Sciatic nerve (tissue), 2 donors: ENCODE results near the gene GALR3. TPM values are rescaled to one million over a fixed set of nuclear protein-coding genes. Genes with fewer than 3 reads are reported as not detected.

Source experiments
- ATAC-seq: fragments of 200-7000 bp; cut with Tn5 transposase; one replicate; pipeline ENCODE4 v1.9.1; 2020; ENCODE audit warnings: mild to moderate bottlenecking, moderate library complexity
- DNase-seq: peaks from one replicate; pipeline ENCODE4 v3.0.0-alpha.2; 2020; ENCODE audit warnings: low spot score
- intact Hi-C: fragments of 100-400 bp; cut with DNase I; formaldehyde crosslinking; loops from one replicate; pipeline ENCODE4 v1.14.2; 2022
- microRNA-seq: library from miRNA; unstranded; fragments of <30 nt; microRNA quantifications from one replicate; pipeline ENCODE4 v1.2.0, GENCODE V29; 2020
- total RNA-seq: library from RNA; stranded (reverse); fragmentation: NEBNext Ultra II Directional; extraction: Animal tissue kit (Norgen Biotek cat#: 25700); gene quantifications from one replicate; pipeline ENCODE4 v1.2.1, GENCODE V29; 2021
- donor health status: DM: no; HTN: no; CAD: no.
- donor health status: DM: no; HTN: no; CAD: no.

Gene GALR3
- total RNA-seq, 1 donor from 2014 or later: not detected

GRCh38 chr22:37850801-37851200 lies 27.6 kb downstream of the GALR3 start:
- ATAC-seq (no peak), DNase-seq (no peak)
- intact Hi-C loops: no loop called here

- ATAC-seq (no peak), DNase-seq (no peak)
- intact Hi-C loops: no loop called here
These were observed 29.2 kb downstream of the GALR3 start for GRCh38 chr22:37852418-37852817.

- DNase-seq (no peak), ATAC-seq (no peak)
- intact Hi-C loops: no loop called here
These were observed 31.8 kb downstream of the GALR3 start for GRCh38 chr22:37854946-37855345.

GRCh38 chr22:37855462-37855861 lies 32.3 kb downstream of the GALR3 start:
- intact Hi-C loops: no loop called here
- DNase-seq (no peak), ATAC-seq (no peak)

- ATAC-seq: no peak
These were observed 37.7 kb downstream of the GALR3 start for GRCh38 chr22:37860796-37861421.

GRCh38 chr22:37862570-37863325 lies 39.6 kb downstream of the GALR3 start:
- intact Hi-C loops: no loop called here

More at GRCh38 chr22:37860796-37861421, 37.7 kb downstream of the GALR3 start:
- intact Hi-C loops: no loop called here
- DNase-seq: no peak

GRCh38 chr22:37865510-37865909 lies 42.3 kb downstream of the GALR3 start:
- DNase-seq (no peak), ATAC-seq (no peak)

More at GRCh38 chr22:37862570-37863325, 39.6 kb downstream of the GALR3 start:
- no peak for DNase-seq
- ATAC-seq: no peak

GRCh38 chr22:37870273-37870672 lies 47.1 kb downstream of the GALR3 start:
- ATAC-seq: no peak
- intact Hi-C loops: no loop called here
- no peak for DNase-seq

More at GRCh38 chr22:37865510-37865909, 42.3 kb downstream of the GALR3 start:
- intact Hi-C loops: no loop called here

Small RNA genes within 50 kb of the gene (microRNA-seq; reads per million reads assigned to microRNA genes)
- gene MIR659: not detected

Other genes starting within 250 kb of the GALR3 start
- not detected for gene LGALS2, start 243.3 kb upstream of the GALR3 start, total RNA-seq
- gene GGA1, start 214.5 kb upstream of the GALR3 start, total RNA-seq: 71.2 TPM
- gene SH3BP1, start 183.7 kb upstream of the GALR3 start, total RNA-seq: 10.3 TPM
- 10.0 TPM for gene PDXP, start 164.7 kb upstream of the GALR3 start, total RNA-seq
- 1,269 TPM for gene LGALS1, start 147.7 kb upstream of the GALR3 start, total RNA-seq
- gene NOL12, start 137.0 kb upstream of the GALR3 start, total RNA-seq: 21.2 TPM
- 84.0 TPM for gene TRIOBP, start 126.3 kb upstream of the GALR3 start, total RNA-seq
- gene GCAT, start 15.4 kb upstream of the GALR3 start, total RNA-seq: 7.6 TPM
- 17.3 TPM for gene ANKRD54, start 21.0 kb downstream of the GALR3 start, total RNA-seq
- gene EIF3L, start 26.0 kb downstream of the GALR3 start, total RNA-seq: 315 TPM
- gene MICALL1, start 82.9 kb downstream of the GALR3 start, total RNA-seq: 30.4 TPM
- gene C22orf23, start 130.2 kb downstream of the GALR3 start, total RNA-seq: 0.45 TPM
- gene POLR2F, start 130.3 kb downstream of the GALR3 start, total RNA-seq: 94.8 TPM
- gene SOX10, start 161.2 kb downstream of the GALR3 start, total RNA-seq: 179 TPM
- 28.7 TPM for gene PICK1, start 234.0 kb downstream of the GALR3 start, total RNA-seq